ENCODE data around the gene DNAJA2. TPM values are rescaled to one million over a fixed set of nuclear protein-coding genes. Genes with fewer than 3 reads are reported as not detected.
"Not testable (repeated sequence)": the region's sequence is repeated elsewhere in the genome, so short reads cannot be mapped to it uniquely, and the experiment has no call there.

Gene DNAJA2
- total RNA-seq, 2 donors from 2014 or later, result 73.8 to 74.9 TPM

DNA sequence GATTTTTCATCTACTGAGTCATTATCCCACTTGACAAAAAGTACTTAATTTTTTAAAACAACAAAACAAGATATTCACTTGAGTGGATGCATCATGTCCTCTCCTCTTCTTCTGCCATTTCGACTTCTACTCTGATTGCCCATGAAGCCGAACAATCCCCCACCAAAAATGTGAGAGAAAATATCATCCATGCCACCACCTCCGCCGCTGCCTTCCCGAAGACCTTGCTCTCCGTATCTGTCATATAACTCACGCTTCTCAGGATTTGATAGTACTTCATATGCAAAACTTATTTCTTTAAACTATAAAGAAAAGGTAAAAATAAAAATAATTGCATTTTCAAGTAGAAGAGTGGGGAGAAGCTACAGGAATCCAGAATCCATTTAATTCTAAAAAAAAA lies 2.2 kb downstream of the DNAJA2 start:
- peaks cover 36% of the 10 kb centered on the region for H3K4me1 Mint-ChIP-seq
- H3K27me3 Mint-ChIP-seq, result no peaks in the 10 kb centered on the region
- H3K4me3 Mint-ChIP-seq, result peak overlapping the region; percentile 65
- DNase-seq (no peak), ATAC-seq (no peak)
- H3K36me3 Mint-ChIP-seq (ENCODE audit: low read depth), result peaks cover 4% of the 10 kb centered on the region
- H3K27ac Mint-ChIP-seq, result peak overlapping the region; percentile 98
- H3K9me3 ChIP-seq (ENCODE audit: control insufficient read depth, low read length, poor library complexity, severe bottlenecking), result no peaks in the 10 kb centered on the region

DNA sequence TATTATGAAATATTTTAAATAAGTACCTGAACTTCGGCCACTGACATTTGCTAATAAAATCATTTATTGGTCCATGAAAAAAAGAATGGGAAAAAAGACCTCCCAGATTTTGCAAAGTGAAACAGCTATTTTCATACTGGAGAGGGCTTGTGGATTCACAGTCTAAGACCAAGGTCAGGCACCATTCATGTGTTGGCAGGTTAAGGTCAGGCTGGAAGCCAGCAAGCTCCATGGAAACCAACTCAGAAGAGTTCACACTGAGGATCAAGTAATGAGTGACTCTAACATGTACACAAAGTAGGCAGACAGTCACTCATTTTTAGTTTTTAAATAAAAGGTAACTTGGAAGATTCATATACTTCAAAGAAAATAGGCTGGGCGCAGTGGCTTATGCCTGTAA lies 3.4 kb downstream of the DNAJA2 start:
- H3K4me1 Mint-ChIP-seq, result peaks cover 29% of the 10 kb centered on the region
- H3K9me3 ChIP-seq (ENCODE audit: control insufficient read depth, low read length, poor library complexity, severe bottlenecking), result no peaks in the 10 kb centered on the region
- H3K4me3 Mint-ChIP-seq, result no peak overlapping the region
- DNase-seq, result no peak
- H3K27me3 Mint-ChIP-seq, result no peaks in the 10 kb centered on the region
- peak overlapping the region; percentile 82 for H3K27ac Mint-ChIP-seq
- ATAC-seq, result no peak
- peaks cover 2% of the 10 kb centered on the region for H3K36me3 Mint-ChIP-seq (ENCODE audit: low read depth)

DNA sequence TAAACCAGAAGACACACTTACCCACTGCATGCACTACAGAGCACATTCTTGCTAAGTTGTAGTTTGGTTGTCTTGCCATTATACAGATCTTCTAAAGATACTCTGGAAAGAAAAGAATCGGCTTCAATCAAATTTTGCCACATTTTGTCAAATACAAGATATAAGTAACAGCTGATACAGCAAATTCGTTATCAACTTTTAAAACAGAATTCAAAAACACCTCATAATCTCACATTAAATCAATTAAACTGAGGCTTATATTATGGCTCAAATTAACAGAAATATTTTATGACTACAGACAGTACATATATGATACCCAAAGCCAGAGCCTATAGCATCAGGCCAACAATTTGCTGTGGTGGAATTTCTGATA lies 5.4 kb downstream of the DNAJA2 start:
- Mint-ChIP-seq H3K27ac (peak overlapping the region; percentile 82), H3K4me1 (peaks cover 25% of the 10 kb centered on the region), H3K36me3 (ENCODE audit: low read depth) (peaks cover 2% of the 10 kb centered on the region), H3K4me3 (no peak overlapping the region), H3K27me3 (no peaks in the 10 kb centered on the region)
- ATAC-seq (no peak), DNase-seq (no peak)
- no peaks in the 10 kb centered on the region for H3K9me3 ChIP-seq (ENCODE audit: control insufficient read depth, low read length, poor library complexity, severe bottlenecking)

DNA sequence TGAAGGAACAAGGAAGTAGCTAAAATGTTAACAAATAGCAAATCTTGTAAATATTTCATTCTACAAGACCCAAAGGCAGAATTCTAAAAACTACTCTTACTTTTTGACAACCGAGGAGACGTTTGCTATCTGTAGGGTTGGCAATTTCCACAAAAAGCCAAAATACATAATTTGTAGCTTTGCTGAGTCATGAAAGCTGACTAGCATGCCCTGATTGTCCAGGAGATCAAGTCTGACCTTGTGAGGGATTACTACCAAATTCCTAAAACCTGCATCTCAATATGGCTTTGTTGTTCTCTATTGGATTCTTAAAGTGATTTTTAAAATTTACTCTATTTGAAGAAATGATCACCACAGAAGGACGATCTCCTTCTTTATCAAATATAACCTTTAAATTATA lies 10.8 kb downstream of the DNAJA2 start:
- Mint-ChIP-seq H3K4me3 (no peak overlapping the region), H3K27ac (peak overlapping the region; percentile 95), H3K27me3 (no peaks in the 10 kb centered on the region), H3K4me1 (peaks cover 28% of the 10 kb centered on the region), H3K36me3 (ENCODE audit: low read depth) (peaks cover 4% of the 10 kb centered on the region)
- H3K9me3 ChIP-seq (ENCODE audit: control insufficient read depth, low read length, poor library complexity, severe bottlenecking), result no peaks in the 10 kb centered on the region
- ATAC-seq (no peak), DNase-seq (no peak)

DNA sequence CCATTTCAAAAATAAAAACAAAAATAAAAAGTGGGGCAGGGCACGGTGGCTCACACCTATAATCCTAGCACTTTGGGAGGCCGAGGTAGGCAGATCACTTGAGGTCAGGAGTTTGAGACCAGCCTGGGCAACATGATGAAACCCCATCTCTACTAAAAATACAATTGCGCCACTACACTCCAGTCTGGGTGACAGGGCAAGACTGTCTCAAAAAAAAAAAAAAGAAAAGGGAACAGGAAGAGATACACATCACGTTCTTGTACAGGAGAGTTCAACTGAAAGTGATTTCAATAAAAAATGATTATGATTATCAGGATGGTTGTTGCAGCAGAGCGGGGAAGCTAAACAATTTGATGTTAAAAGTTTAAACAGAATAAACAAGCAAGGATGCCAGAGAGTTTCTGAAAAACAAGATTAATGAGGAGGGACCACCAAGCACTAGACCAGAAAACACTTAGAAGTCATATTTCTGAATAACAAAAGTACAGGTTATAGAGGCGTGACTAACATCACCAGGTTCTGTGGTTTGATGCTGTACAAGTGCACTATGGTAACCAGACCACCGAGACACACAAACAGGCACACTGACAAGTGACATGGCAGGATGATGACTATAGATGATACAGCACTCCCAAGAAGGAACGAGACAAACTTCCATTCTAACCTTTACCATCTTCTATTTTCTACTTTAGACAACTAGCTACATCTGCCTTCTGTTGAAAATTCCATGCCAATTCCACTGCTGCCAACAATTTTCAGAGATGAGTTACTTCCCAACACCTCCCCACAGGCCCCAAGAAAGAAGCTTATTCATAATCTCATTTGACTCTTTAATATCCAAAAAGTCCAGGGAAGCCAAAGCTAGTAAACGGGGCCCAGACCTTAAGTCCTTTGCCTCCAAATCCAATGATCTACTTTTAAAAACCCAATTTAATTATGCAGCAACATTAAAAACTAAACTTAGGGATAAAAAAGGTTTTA lies 11.8 kb downstream of the DNAJA2 start:
- H3K9me3 ChIP-seq (ENCODE audit: control insufficient read depth, low read length, poor library complexity, severe bottlenecking), result no peaks in the 10 kb centered on the region
- DNase-seq (no peak), ATAC-seq (peak; percentile 93)
- peak overlapping the region; percentile 95 for H3K27ac Mint-ChIP-seq
- H3K4me1 Mint-ChIP-seq, result peaks cover 24% of the 10 kb centered on the region
- H3K27me3 Mint-ChIP-seq, result no peaks in the 10 kb centered on the region
- peak overlapping the region; percentile 28 for H3K4me3 Mint-ChIP-seq
- peaks cover 4% of the 10 kb centered on the region for H3K36me3 Mint-ChIP-seq (ENCODE audit: low read depth)

DNA sequence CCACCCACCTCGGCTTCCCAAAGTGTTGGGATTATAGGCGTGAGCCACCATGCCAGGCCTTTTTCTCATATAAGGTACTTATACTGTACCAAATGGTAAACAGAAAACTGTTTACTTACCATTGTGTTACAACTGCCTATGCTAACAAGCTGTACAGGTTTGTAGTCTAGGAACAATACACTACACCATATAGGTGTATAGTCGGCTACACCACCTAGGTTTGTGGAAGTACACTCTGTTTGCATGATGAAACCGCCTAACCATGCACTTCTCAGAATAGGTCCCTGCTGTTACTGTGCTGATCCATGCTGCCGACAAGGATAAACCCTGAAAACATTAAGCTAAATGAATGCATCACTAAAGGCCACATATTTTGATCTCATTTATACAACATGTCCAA lies 18.9 kb downstream of the DNAJA2 start:
- Mint-ChIP-seq H3K27me3 (no peaks in the 10 kb centered on the region), H3K4me1 (no peaks in the 10 kb centered on the region), H3K36me3 (ENCODE audit: low read depth) (peaks cover 8% of the 10 kb centered on the region), H3K27ac (no peak overlapping the region), H3K4me3 (no peak overlapping the region)
- DNase-seq (no peak), ATAC-seq (no peak)
- H3K9me3 ChIP-seq (ENCODE audit: control insufficient read depth, low read length, poor library complexity, severe bottlenecking), result no peaks in the 10 kb centered on the region

DNA sequence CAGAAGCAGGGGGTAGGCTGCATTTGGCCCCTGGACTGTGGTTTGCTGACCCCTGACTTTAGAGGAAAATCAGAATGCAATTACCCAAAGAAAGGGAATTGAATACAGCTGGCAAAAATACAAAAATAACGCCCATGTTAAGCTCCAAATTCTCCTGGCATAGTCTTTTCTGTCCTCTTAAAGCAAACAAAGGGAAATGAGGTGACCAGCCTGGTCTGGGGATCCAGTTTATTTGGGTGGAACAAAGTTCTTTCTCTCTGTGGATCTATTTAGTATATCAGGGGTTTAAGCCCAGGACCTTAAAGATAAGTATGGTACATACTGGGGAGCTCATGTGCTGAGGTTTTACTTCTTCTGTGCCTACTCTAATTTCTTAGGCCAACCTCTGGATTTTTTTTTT lies 23.5 kb downstream of the DNAJA2 start:
- H3K36me3 Mint-ChIP-seq (ENCODE audit: low read depth), result peaks cover 4% of the 10 kb centered on the region
- peaks cover 10% of the 10 kb centered on the region for H3K4me1 Mint-ChIP-seq
- no peak overlapping the region for H3K4me3 Mint-ChIP-seq
- ATAC-seq (no peak), DNase-seq (no peak)
- H3K27me3 Mint-ChIP-seq, result no peaks in the 10 kb centered on the region
- H3K9me3 ChIP-seq (ENCODE audit: control insufficient read depth, low read length, poor library complexity, severe bottlenecking), result no peaks in the 10 kb centered on the region
- H3K27ac Mint-ChIP-seq, result no peak overlapping the region

DNA sequence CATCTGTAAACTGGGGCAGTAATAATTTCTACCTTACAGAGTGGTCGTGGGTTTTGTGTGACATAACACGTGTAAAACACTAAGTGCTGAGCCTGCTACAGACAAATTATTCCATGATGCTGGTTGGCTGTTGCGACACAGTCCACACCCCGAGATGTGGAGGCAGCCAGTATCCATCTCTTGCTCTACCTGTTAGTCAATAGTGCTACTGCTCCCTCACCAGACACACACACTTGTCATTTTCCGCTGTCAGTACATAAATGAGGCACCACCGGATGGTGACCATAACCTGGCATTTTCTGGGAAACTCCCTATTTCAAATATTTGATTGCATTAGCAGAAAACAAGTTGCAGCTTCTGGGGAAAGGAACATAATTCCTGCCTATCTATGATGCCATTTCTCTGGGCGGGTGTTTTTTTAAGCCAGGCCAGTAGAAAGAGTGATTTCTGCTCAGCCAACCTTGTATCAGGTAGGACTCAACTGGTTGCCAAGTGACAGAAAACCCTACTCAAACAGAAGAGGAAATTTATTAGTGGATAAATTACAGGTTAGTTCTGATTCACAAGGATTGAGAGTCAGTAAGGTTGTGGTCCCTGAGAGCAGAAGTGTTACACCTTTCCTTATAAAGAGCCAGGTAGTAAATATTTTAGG lies 24.1 kb downstream of the DNAJA2 start:
- no peak for DNase-seq
- peaks cover 10% of the 10 kb centered on the region for H3K4me1 Mint-ChIP-seq
- H3K36me3 Mint-ChIP-seq (ENCODE audit: low read depth), result no peaks in the 10 kb centered on the region
- ATAC-seq, result peak; percentile 76
- peak overlapping the region; percentile 53 for H3K27ac Mint-ChIP-seq
- H3K4me3 Mint-ChIP-seq, result no peak overlapping the region
- no peaks in the 10 kb centered on the region for H3K27me3 Mint-ChIP-seq
- H3K9me3 ChIP-seq (ENCODE audit: control insufficient read depth, low read length, poor library complexity, severe bottlenecking), result no peaks in the 10 kb centered on the region

DNA sequence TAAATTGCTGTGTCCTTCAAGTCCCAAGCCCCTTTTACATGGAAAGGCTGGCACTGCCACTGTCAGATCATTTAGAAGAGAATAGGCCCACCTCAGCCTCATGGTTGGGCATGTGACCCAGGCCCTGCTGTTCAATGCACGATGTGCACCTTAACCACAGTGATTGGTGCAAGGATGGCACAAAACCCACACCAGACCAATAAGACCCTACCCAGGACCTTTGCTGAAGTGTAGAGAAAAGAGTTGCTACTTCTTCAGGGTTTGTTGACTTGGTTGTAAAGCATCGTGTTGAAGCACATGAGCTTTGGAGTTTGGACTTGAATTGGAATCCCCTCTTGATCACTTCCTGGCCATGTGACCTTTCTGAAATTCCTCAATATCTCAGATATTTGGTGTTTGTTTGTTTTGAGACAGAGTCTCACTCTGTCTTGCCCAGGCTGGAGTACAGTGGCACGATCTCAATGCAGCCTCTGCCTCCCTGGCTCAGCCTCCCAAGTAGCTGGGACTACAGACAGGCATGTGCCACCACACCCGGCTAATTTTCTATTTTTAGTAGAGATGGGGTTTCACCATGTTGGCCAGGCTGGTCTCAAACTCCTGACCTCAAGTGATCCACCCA lies 24.8 kb downstream of the DNAJA2 start:
- Mint-ChIP-seq H3K36me3 (ENCODE audit: low read depth) (no peaks in the 10 kb centered on the region), H3K4me1 (peaks cover 10% of the 10 kb centered on the region), H3K4me3 (no peak overlapping the region), H3K27me3 (no peaks in the 10 kb centered on the region), H3K27ac (peak overlapping the region; percentile 53)
- ATAC-seq (no peak), DNase-seq (no peak)
- no peaks in the 10 kb centered on the region for H3K9me3 ChIP-seq (ENCODE audit: control insufficient read depth, low read length, poor library complexity, severe bottlenecking)

DNA sequence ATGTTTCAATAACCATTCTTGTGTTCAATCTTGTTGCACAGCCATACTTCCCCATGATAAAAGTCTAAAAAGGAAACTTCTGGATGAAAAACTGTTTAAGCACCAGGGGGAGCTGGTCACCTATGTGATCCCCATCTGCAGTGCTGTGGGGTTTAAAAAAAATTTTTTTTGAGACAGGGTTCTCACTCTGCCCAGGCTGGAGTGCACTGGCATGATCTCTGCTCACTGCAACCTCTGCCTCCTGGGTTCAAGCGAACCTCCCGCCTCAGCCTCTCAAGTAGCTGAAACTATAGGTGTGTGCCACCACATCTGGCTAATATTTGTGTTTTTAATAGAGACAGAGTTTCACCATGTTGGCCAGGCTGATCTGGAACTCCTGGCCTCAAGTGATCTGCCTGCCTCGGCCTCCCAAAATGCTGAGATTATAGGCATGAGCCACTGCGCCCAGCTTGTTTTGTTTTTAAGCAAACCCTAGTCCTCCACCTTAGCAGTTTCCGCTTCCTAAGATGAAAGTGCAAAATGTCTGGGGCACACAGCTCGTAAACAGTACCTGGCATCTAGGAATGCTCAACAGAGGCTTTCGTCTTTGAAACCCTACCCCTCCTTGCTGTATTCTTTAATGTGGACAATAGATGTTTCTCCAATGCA lies 25.4 kb downstream of the DNAJA2 start:
- H3K27ac Mint-ChIP-seq, result peak overlapping the region; percentile 53
- DNase-seq (peak in 1 of 3 donors; percentile 20), ATAC-seq (peak; percentile 70)
- H3K36me3 Mint-ChIP-seq (ENCODE audit: low read depth), result no peaks in the 10 kb centered on the region
- H3K27me3 Mint-ChIP-seq, result no peaks in the 10 kb centered on the region
- no peak overlapping the region for H3K4me3 Mint-ChIP-seq
- H3K9me3 ChIP-seq (ENCODE audit: control insufficient read depth, low read length, poor library complexity, severe bottlenecking), result no peaks in the 10 kb centered on the region
- peaks cover 10% of the 10 kb centered on the region for H3K4me1 Mint-ChIP-seq

DNA sequence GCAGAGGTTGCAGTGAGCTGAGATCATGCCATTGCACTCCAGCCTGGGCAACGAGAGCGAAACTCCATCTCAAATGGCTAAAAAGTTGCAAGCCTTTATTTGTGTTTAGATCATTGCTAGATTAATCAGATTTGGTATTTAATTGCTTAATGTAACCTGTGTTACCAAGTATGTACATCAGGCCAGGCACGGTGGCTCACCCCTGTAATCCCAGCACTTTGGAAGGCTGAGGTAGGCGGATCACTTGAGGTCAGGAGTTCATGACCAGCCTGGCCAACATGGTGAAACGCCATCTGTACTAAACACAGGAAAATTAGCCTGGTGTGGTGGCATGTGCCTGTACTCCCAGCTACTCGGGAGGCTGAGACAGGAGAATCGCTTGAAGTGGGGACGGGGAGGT lies 28.8 kb downstream of the DNAJA2 start:
- peaks cover 10% of the 10 kb centered on the region for H3K4me1 Mint-ChIP-seq
- ATAC-seq; H3K27ac Mint-ChIP-seq; H3K4me3 Mint-ChIP-seq; H3K27me3 Mint-ChIP-seq; H3K36me3 Mint-ChIP-seq (ENCODE audit: low read depth); H3K9me3 ChIP-seq (ENCODE audit: control insufficient read depth, low read length, poor library complexity, severe bottlenecking); DNase-seq: not testable (repeated sequence)

DNA sequence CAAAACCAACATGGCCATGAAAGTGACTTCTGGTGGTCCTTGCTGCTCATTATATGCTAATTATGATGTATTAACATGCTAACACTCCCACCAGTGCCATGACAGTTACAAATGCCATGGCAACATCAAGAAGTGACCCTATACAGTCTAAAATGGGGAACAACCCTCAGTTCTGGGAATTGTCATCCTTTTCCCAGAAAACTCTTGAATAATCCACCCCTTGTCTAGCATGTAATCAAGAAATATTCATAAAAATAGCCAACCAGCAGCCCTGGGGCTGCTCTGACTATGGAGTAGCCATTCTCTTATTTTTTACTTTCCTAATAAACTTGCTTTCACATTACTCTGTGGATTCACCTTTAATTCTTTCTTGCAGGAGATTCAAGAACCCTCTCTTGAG lies 35.9 kb downstream of the DNAJA2 start:
- Mint-ChIP-seq H3K27ac (no peak overlapping the region), H3K27me3 (no peaks in the 10 kb centered on the region), H3K4me1 (no peaks in the 10 kb centered on the region), H3K36me3 (ENCODE audit: low read depth) (no peaks in the 10 kb centered on the region), H3K4me3 (no peak overlapping the region)
- DNase-seq (no peak), ATAC-seq (no peak)
- H3K9me3 ChIP-seq (ENCODE audit: control insufficient read depth, low read length, poor library complexity, severe bottlenecking), result no peaks in the 10 kb centered on the region

DNA sequence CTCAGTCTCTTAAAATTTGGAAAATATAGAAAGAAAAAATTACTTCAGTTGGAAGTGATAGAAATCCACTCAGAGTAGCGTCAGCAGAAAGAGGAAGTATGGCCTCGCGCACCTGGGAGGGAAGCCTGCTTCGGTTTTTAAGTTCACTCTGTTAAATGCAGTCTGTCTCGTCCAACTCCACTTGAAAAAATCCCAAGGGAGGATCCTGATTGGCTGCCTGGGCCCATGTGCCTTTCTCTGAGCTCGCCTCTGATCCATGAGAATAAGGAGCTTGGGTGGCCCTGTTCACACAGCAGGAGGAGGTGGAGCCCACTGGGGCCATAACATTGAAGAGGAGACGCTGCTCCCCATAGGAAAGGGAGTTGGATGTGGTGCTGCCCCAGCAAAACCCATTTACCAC lies 40.7 kb downstream of the DNAJA2 start:
- H3K9me3 ChIP-seq (ENCODE audit: control insufficient read depth, low read length, poor library complexity, severe bottlenecking), result no peaks in the 10 kb centered on the region
- Mint-ChIP-seq H3K4me3 (no peak overlapping the region), H3K36me3 (ENCODE audit: low read depth) (peaks cover 2% of the 10 kb centered on the region), H3K27me3 (no peaks in the 10 kb centered on the region), H3K27ac (peak overlapping the region; percentile 29), H3K4me1 (no peaks in the 10 kb centered on the region)
- DNase-seq (no peak), ATAC-seq (no peak)
